Cardiac fibroblast (primary cell): ENCODE results near the gene RFT1.
A peak's percentile ranks its signal among the peaks of the same experiment; 100 is the strongest.

Experiments used
- DNase-seq, 2 donors: peaks; one replicate each; pipeline versions ENCODE4 v3.0.0 to v3.0.0-alpha.2; 2010; ENCODE audit warnings: low read depth in 2 of 2
- H3K4me3 ChIP-seq, 2 donors: replicated peaks in 1 of 2; 1 replicate in 1 of 2; 2 replicates in 1 of 2; pipeline ENCODE4 v1.5.1; 2011; ENCODE audit warnings: low read depth in 2 of 2, low read length in 2 of 2, mild to moderate bottlenecking in 2 of 2, moderate library complexity in 1 of 2
- CTCF ChIP-seq: IDR thresholded peaks from one replicate; pipeline ENCODE4 v1.5.1; 2011; ENCODE audit warnings: low read depth, mild to moderate bottlenecking, low read length, inconsistent platforms

RFT1 gene

GRCh38 chr3:53161820-53162671 is 31.8 kb upstream of the RFT1 start:
- TF ChIP-seq CTCF = no peak
- H3K4me3 ChIP-seq = peak overlapping the region; percentile 92 to 97

GRCh38 chr3:53161450-53161819 is 31.2 kb upstream of the RFT1 start:
- peak overlapping the region; percentile 92 to 97 for H3K4me3 ChIP-seq
- peak in 1 of 2 donors; percentile 3 for DNase-seq
- no peak for TF ChIP-seq CTCF

More at GRCh38 chr3:53161820-53162671, 31.8 kb upstream of the RFT1 start:
- DNase-seq = peak; percentile 13 to 37

- DNase-seq = peak; percentile 81 to 95
- peak within 1 kb of the TSS; percentile 92 to 97 for H3K4me3 ChIP-seq
- TF ChIP-seq CTCF = peak; percentile 51
Measured at GRCh38 chr3:53160660-53161449, 30.6 kb upstream of the RFT1 start, which contains the start of gene PRKCD. TSS of gene PRKCD (plus strand) at chr3:53161209. CDS start at chr3:53178423, 17,214 bp downstream.

GRCh38 chr3:53160061-53160659 is 29.9 kb upstream of the RFT1 start:
- DNase-seq = no peak
- no peak for TF ChIP-seq CTCF
- peak overlapping the region; percentile 69 to 92 for H3K4me3 ChIP-seq

GRCh38 chr3:53159156-53160060 is 29.2 kb upstream of the RFT1 start:
- peak; percentile 7 to 66 for DNase-seq
- no peak for TF ChIP-seq CTCF
- no peak overlapping the region for H3K4me3 ChIP-seq

GRCh38 chr3:53158765-53159155 is 28.5 kb upstream of the RFT1 start:
- no peak overlapping the region for H3K4me3 ChIP-seq
- DNase-seq = no peak
- TF ChIP-seq CTCF = no peak
